ENCODE results near the gene ANAPC1.

GRCh38 chr2:111897924-111898702 is 14.1 kb upstream of the ANAPC1 start, which contains the start of gene MERTK:
- TF ChIP-seq EZH2 (IDR thresholded peaks at IDR 0.05): no peak
- no peak for TF ChIP-seq POLR2AphosphoS5 (IDR thresholded peaks at IDR 0.05; ENCODE audit: borderline replicate concordance, low read depth, low read length)

All from SK-N-MC (cell line).